Measurements from ENCODE around the gene LDB1. TPM values are rescaled to one million over a fixed set of nuclear protein-coding genes. Genes with fewer than 3 reads are reported as not detected.

Gene LDB1
- total and polyA plus RNA-seq, 10 of the 15 experiments (the other 5 are each of a cell fraction or from before 2014, with no cell fraction given) = 1.7 to 71.5 (median 36.9) TPM

DNA sequence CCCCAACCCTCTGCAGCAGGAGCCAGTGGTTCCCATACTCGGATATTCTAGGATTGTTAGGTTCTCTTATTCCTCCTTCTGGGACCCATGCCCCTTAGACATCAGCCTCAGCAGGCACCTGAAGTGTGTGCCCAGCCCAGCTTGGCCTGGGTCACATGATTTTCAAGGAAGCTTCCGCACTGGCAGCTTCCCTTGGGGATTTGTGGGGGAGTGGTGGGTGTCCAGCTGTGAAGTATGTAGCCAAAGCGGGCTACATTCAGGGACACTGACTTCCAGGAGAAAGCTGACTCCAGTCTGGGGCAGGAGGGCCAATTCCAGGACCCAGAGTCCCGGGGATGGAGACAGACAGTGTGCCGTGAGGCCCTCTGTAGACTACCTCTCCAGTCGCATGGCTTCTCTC, 1.3 kb downstream of the LDB1 start (continued):
- peak; percentile 21 for TF ChIP-seq USF1 (IDR thresholded peaks at IDR 0.05; ENCODE audit: borderline replicate concordance, extremely low read length, insufficient read depth, low read depth, low read length)
- TF ChIP-seq, protein P1, sequence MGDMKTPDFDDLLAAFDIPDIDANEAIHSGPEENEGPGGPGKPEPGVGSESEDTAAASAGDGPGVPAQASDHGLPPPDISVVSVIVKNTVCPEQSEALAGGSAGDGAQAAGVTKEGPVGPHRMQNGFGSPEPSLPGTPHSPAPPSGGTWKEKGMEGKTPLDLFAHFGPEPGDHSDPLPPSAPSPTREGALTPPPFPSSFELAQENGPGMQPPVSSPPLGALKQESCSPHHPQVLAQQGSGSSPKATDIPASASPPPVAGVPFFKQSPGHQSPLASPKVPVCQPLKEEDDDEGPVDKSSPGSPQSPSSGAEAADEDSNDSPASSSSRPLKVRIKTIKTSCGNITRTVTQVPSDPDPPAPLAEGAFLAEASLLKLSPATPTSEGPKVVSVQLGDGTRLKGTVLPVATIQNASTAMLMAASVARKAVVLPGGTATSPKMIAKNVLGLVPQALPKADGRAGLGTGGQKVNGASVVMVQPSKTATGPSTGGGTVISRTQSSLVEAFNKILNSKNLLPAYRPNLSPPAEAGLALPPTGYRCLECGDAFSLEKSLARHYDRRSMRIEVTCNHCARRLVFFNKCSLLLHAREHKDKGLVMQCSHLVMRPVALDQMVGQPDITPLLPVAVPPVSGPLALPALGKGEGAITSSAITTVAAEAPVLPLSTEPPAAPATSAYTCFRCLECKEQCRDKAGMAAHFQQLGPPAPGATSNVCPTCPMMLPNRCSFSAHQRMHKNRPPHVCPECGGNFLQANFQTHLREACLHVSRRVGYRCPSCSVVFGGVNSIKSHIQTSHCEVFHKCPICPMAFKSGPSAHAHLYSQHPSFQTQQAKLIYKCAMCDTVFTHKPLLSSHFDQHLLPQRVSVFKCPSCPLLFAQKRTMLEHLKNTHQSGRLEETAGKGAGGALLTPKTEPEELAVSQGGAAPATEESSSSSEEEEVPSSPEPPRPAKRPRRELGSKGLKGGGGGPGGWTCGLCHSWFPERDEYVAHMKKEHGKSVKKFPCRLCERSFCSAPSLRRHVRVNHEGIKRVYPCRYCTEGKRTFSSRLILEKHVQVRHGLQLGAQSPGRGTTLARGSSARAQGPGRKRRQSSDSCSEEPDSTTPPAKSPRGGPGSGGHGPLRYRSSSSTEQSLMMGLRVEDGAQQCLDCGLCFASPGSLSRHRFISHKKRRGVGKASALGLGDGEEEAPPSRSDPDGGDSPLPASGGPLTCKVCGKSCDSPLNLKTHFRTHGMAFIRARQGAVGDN (IDR thresholded peaks at IDR 0.05) = peak; percentile 27; the same call in 1 of the 2 replicates
- TF ChIP-seq EED (IDR thresholded peaks at IDR 0.05; ENCODE audit: low read depth) = peak; percentile 22; the same call in 1 of the 2 replicates
- no peak for TF ChIP-seq HCFC1 (IDR thresholded peaks at IDR 0.05; ENCODE audit: low read length)
- no peak for TF ChIP-seq HDAC6 (IDR thresholded peaks at IDR 0.05; ENCODE audit: unreplicated experiment)
- peak; percentile 78 for TF ChIP-seq RAD51 (IDR thresholded peaks at IDR 0.05)
- TF ChIP-seq SMAD5 (IDR thresholded peaks at IDR 0.05; ENCODE audit: low read depth) = no peak
- TF ChIP-seq, protein P2, sequence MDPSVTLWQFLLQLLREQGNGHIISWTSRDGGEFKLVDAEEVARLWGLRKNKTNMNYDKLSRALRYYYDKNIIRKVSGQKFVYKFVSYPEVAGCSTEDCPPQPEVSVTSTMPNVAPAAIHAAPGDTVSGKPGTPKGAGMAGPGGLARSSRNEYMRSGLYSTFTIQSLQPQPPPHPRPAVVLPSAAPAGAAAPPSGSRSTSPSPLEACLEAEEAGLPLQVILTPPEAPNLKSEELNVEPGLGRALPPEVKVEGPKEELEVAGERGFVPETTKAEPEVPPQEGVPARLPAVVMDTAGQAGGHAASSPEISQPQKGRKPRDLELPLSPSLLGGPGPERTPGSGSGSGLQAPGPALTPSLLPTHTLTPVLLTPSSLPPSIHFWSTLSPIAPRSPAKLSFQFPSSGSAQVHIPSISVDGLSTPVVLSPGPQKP (IDR thresholded peaks at IDR 0.05; ENCODE audit: low read depth, low read length) = no peak
- peak in 1 of 2 experiments; percentile 32; a peak in 1 of 4 replicates for TF ChIP-seq BHLHE40 (IDR thresholded peaks at IDR 0.05; ENCODE audit: borderline replicate concordance in 1 of 2, low read depth in 2 of 2, low read length in 1 of 2)
- TF ChIP-seq ZNF217 (IDR thresholded peaks at IDR 0.05) = no peak
- no peak for TF ChIP-seq EP300 (IDR thresholded peaks at IDR 0.05; ENCODE audit: borderline replicate concordance in 1 of 2, control insufficient read depth in 1 of 2, low read depth in 2 of 2, low read length in 2 of 2)
- TF ChIP-seq, protein P3, sequence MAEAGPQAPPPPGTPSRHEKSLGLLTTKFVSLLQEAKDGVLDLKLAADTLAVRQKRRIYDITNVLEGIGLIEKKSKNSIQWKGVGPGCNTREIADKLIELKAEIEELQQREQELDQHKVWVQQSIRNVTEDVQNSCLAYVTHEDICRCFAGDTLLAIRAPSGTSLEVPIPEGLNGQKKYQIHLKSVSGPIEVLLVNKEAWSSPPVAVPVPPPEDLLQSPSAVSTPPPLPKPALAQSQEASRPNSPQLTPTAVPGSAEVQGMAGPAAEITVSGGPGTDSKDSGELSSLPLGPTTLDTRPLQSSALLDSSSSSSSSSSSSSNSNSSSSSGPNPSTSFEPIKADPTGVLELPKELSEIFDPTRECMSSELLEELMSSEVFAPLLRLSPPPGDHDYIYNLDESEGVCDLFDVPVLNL (IDR thresholded peaks at IDR 0.05; ENCODE audit: low read depth, low read length) = no peak
- TF ChIP-seq KLF5 (IDR thresholded peaks at IDR 0.05; ENCODE audit: partially characterized antibody) = no peak

All from GM12878 (cell line).